K562 (cell line): ENCODE measurements around the gene CLCN1. TPM values are rescaled to one million over a fixed set of nuclear protein-coding genes. Genes with fewer than 3 reads are reported as not detected.
A peak's percentile ranks its signal among the peaks of the same experiment; 100 is the strongest.

Experiments used
- ATAC-seq: fragments of 200-7000 bp; cut with Tn5 transposase; 3 replicates; pipeline ENCODE4 v1.9.1; 2020; ENCODE audit warnings: moderate library complexity
- BruUV-seq: library from RNA; stranded (reverse); fragments of 400-500 nt; replicated peaks from 2 replicates; lab custom pipeline; 2021; lab: Mats Ljungman, UMichigan
- CTCF ChIA-PET: fragments of 300-600 bp; formaldehyde crosslinking; extraction: SDS; loops from one replicate; lab custom pipeline; 2021; ENCODE audit warnings: low intra/inter-chr PET ratio; lab: Yijun Ruan, JAX
- POLR2A ChIA-PET: fragments of 300-600, 350-650 bp; sonication (Branson Sonifier 250); formaldehyde crosslinking; extraction: SDS; loops from one replicate; lab custom pipeline; 2021; ENCODE audit warnings: antibody characterized with exemption, inconsistent platforms; lab: Yijun Ruan, JAX
- DNase-seq, 4 experiments: peaks; one replicate each; pipeline versions ENCODE4 v3.0.0 to v3.0.0-alpha.2; 2011 to 2018; ENCODE audit warnings: low spot score in 3 of 4, mixed read lengths in 3 of 4; ENCODE audit errors: extremely low read depth in 1 of 4
- FAIRE-seq: peaks from 2 replicates; lab custom pipeline; 2011; peaks lifted over from hg19 to GRCh38; lab: Jason Lieb, UNC
- H2AFZ ChIP-seq: 2 replicates; pipeline ENCODE4 v1.6.0; 2011; ENCODE audit warnings: low read depth, low read length, control low read depth, inconsistent platforms
- H3K27ac ChIP-seq: fragments of 200-600 bp; 3 replicates; pipeline ENCODE4 v1.8.0; 2011; ENCODE audit warnings: low read depth, mild to moderate bottlenecking, control low read depth, inconsistent platforms, low read length, moderate library complexity, mixed read lengths; ENCODE audit errors: extremely low read depth
- H3K27me3 ChIP-seq, 2 experiments: fragments of 300-600 bp in 1 of 2; 2 replicates in 1 of 2; 3 replicates in 1 of 2; pipeline versions ENCODE4 v1.6.0 to v1.8.0; 2011; ENCODE audit warnings: inconsistent platforms in 2 of 2, low read length in 2 of 2, mild to moderate bottlenecking in 1 of 2, mixed read lengths in 1 of 2, moderate library complexity in 1 of 2; ENCODE audit not compliant: control insufficient read depth in 2 of 2, insufficient read depth in 2 of 2
- H3K36me3 ChIP-seq: fragments of 300-600 bp; 3 replicates; pipeline ENCODE4 v1.8.0; 2011; ENCODE audit warnings: mild to moderate bottlenecking, low read length, inconsistent platforms; ENCODE audit not compliant: control insufficient read depth, insufficient read depth
- H3K4me1 ChIP-seq, 2 experiments: fragments of 200-600 bp in 1 of 2; replicated peaks in 1 of 2; 2 replicates in 1 of 2; 3 replicates in 1 of 2; pipeline versions ENCODE4 v1.5.1 to v1.8.0; 2011; ENCODE audit warnings: inconsistent platforms in 2 of 2, low read length in 2 of 2, mild to moderate bottlenecking in 1 of 2, mixed read lengths in 1 of 2, moderate library complexity in 1 of 2; ENCODE audit not compliant: control insufficient read depth in 2 of 2, insufficient read depth in 2 of 2
- H3K4me2 ChIP-seq: 2 replicates; pipeline ENCODE4 v1.6.1; 2011; ENCODE audit warnings: low read length, control low read depth, inconsistent platforms, mixed read lengths; ENCODE audit not compliant: insufficient read depth
- H3K4me3 ChIP-seq: fragments of 200-600 bp; sonication (generic), shearing (Covaris generic); 2 replicates; pipeline ENCODE4 v1.5.1; 2016; ENCODE audit warnings: control low read depth, inconsistent platforms
- H3K79me2 ChIP-seq: fragments of 200-600 bp; 3 replicates; pipeline ENCODE4 v1.8.0; 2011; ENCODE audit warnings: low read length, inconsistent platforms; ENCODE audit not compliant: control insufficient read depth, insufficient read depth
- H3K9ac ChIP-seq, 2 experiments: 2 replicates each; pipeline versions ENCODE4 v1.6.0 to v1.6.1; 2011; ENCODE audit warnings: low read depth in 2 of 2, low read length in 2 of 2, control low read depth in 1 of 2, inconsistent platforms in 1 of 2, mild to moderate bottlenecking in 1 of 2, mixed read lengths in 1 of 2; ENCODE audit not compliant: insufficient read depth in 1 of 2
- H3K9me1 ChIP-seq: one replicate; pipeline ENCODE4 v1.6.0; 2011; ENCODE audit warnings: inconsistent platforms, mild to moderate bottlenecking, low read length, moderate library complexity; ENCODE audit not compliant: control insufficient read depth, insufficient read depth
- H3K9me3 ChIP-seq: replicated peaks from 2 replicates; pipeline ENCODE4 v1.5.1; 2011; ENCODE audit warnings: low read depth, low read length, inconsistent platforms; ENCODE audit not compliant: control insufficient read depth, insufficient read depth
- H4K20me1 ChIP-seq: replicated peaks from 2 replicates; pipeline ENCODE4 v1.6.1; 2011; ENCODE audit warnings: low read length, inconsistent platforms, mixed read lengths; ENCODE audit not compliant: control insufficient read depth, insufficient read depth
- GTF2A2 ChIP-seq: IDR thresholded peaks from 2 replicates; pipeline ENCODE4 v1.6.1; 2016; ENCODE audit warnings: mild to moderate bottlenecking, missing genetic modification characterization, missing compliant biosample characterization
- PTBP1 ChIP-seq: fragments of 200-400 bp; formaldehyde crosslinking; IDR thresholded peaks from 2 replicates; pipeline ENCODE4 v1.6.1; 2017; ENCODE audit warnings: low read depth, low read length
- ZNF408 ChIP-seq: fragments of 250-450 bp; sonication (Bioruptor Pico); IDR thresholded peaks from 2 replicates; pipeline ENCODE4 v1.4.0; 2020; ENCODE audit warnings: low read depth, mild to moderate bottlenecking, moderate library complexity
- WGBS: fragments of 100-300 bp; shearing (Covaris generic); methylation state at CpG from one replicate; pipeline ENCODE4 v1.1.6; 2016; ENCODE audit warnings: low coverage, mixed read lengths; ENCODE audit not compliant: insufficient coverage; ENCODE audit errors: missing lambda C conversion rate; 5-methylcytosine and 5-hydroxymethylcytosine counted together
- in situ Hi-C: fragments of 300-500 bp; cut with MboI; formaldehyde crosslinking; loops from 4 replicates; pipeline ENCODE4 v1.15.0; 2018; ENCODE audit warnings: inconsistent platforms, mixed read lengths
- intact Hi-C: fragments of 100-400 bp; cut with micrococcal nuclease; formaldehyde crosslinking; loops from 2 replicates; pipeline ENCODE4 v1.14.2; 2022
- microRNA-seq: library from miRNA; unstranded; fragments of <30 nt; microRNA quantifications from one replicate; pipeline ENCODE4, GENCODE V29; 2018; ENCODE audit warnings: borderline microRNAs expressed
- polyA plus RNA-seq, 8 experiments: library from polyadenylated mRNA; depleted of rRNA in 4 of 8; stranded (reverse) in 5 of 8; unstranded in 3 of 8; fragments of >200 nt; fragmentation: Nextera tagmentation in 2 of 8; fragmentation: Illumina TruSeq in 1 of 8; extraction: Ambion mirVana in 2 of 8; extraction: Trizol in 1 of 8; gene quantifications; 2 replicates each; pipeline versions ENCODE4 v1.2.1 to v1.2.3, GENCODE V29; 2011 to 2014; ENCODE audit warnings: inconsistent platforms in 1 of 8, missing spikeins in 1 of 8
- small RNA-seq: library from RNA; depleted of rRNA; stranded (forward); fragments of <200 nt; gene quantifications from one replicate; pipeline ENCODE3, GENCODE V24; 2014
- total RNA-seq, 7 experiments: library from RNA; depleted of rRNA in 6 of 7; stranded (reverse); fragments of >200 nt in 6 of 7; fragmentation: Illumina TruSeq in 2 of 7; extraction: Trizol in 2 of 7; gene quantifications; 2 replicates each; pipeline versions ENCODE4 v1.2.1 to v1.2.3, GENCODE V29; 2011 to 2021; ENCODE audit warnings: low replicate concordance in 1 of 7
- TF ChIP-seq, protein P1 (sequence below), 2 experiments: IDR thresholded peaks; 2 replicates each; pipeline ENCODE4 v1.6.1; 2011; ENCODE audit warnings: borderline replicate concordance in 1 of 2, control low read depth in 1 of 2, low read depth in 1 of 2, low read length in 1 of 2, mild to moderate bottlenecking in 1 of 2, mixed read lengths in 1 of 2, moderate library complexity in 1 of 2; ENCODE audit not compliant: insufficient read depth in 1 of 2, insufficient read length in 1 of 2, poor library complexity in 1 of 2, severe bottlenecking in 1 of 2; ENCODE audit errors: extremely low read depth in 1 of 2

The CLCN1 gene
- total and polyA plus RNA-seq, 9 of the 15 experiments (the other 6 are each of a cell fraction or from before 2014, with no cell fraction given) = 0.01 to 0.11 (median 0.04) TPM; not detected in 4

DNA sequence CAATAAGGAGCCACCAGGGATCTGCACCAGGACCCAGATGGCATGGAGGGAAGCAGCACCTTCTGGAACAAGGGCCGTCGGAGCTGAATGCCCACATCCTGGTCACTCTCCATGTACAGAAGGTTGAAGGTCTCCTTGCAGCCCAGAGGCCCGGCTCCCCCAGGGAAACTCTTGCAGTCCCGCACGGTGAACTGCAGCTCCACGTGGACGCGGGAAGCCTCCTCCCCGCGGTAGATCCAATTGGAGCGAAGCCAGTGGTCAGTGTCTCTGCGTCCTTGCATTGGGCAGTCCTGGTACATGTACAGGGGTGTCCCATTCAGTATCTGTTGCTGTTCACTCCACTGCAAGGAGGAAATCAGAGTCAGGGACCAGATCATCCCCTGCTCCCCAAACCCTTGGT, 85.4 kb downstream of the CLCN1 start:
- in situ Hi-C loops (no loop called here), intact Hi-C loops (no loop called here)
- ChIA-PET CTCF (no interaction called here), POLR2A (interaction anchor here (0.6 to 10.7 kb wide), 3 partner anchors 9 to 449 kb away, joined by 5 to 131 read pairs (median 11); no protein-coding TSS in a partner anchor)
- TF ChIP-seq GTF2A2 (tag) (no peak), PTBP1 (no peak), ZNF408 (CRISPR knock-in tag) (no peak)
- TF ChIP-seq, protein P1, sequence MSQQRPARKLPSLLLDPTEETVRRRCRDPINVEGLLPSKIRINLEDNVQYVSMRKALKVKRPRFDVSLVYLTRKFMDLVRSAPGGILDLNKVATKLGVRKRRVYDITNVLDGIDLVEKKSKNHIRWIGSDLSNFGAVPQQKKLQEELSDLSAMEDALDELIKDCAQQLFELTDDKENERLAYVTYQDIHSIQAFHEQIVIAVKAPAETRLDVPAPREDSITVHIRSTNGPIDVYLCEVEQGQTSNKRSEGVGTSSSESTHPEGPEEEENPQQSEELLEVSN (IDR thresholded peaks at IDR 0.05; ENCODE audit: borderline replicate concordance in 1 of 2, extremely low read depth in 1 of 2, insufficient read depth in 1 of 2, insufficient read length in 1 of 2, low read depth in 1 of 2, low read length in 1 of 2, poor library complexity in 1 of 2, severe bottlenecking in 1 of 2) = peak in 1 of 2 experiments; percentile 37
- H3K9ac ChIP-seq = no peak overlapping the region
- 0% methylated on average over 12 of the region's 12 CpGs for WGBS
- peaks cover 5% of the 10 kb centered on the region; the same call in 1 of the 2 replicates for H4K20me1 ChIP-seq
- no peaks in the 10 kb centered on the region for H3K9me1 ChIP-seq
- ATAC-seq (no peak), DNase-seq (no peak), FAIRE-seq (no peak)
- H3K27me3 ChIP-seq = peaks cover 61 to 80% of the 10 kb centered on the region in 2 experiments
- no peak overlapping the region for H2AFZ ChIP-seq
- no peaks in the 10 kb centered on the region for H3K36me3 ChIP-seq
- H3K27ac ChIP-seq = no peak overlapping the region
- BruUV-seq = no TSS peak
- no peaks in the 10 kb centered on the region for H3K79me2 ChIP-seq
- H3K4me3 ChIP-seq = no peak overlapping the region
- H3K4me2 ChIP-seq = no peak overlapping the region
- H3K9me3 ChIP-seq = no peaks in the 10 kb centered on the region
- H3K4me1 ChIP-seq = peaks cover 0 to 12% of the 10 kb centered on the region in 2 experiments; a peak in 2 of 5 replicates

Small RNAs within 50 kb of the gene (microRNA-seq; reads per million reads assigned to microRNA genes)
- not detected for gene MIR6892

Small RNAs within 50 kb of the gene (small RNA-seq; reads per million reads assigned to genes)
- gene MIR6892 (0.15 reads per million), gene RN7SL481P (not detected), gene RN7SL535P (not detected)

Other genes with a start within 250 kb of the CLCN1 start
Only the 7 nearest of the 11 such genes appear.
- gene TAS2R40, start 94.1 kb upstream of the CLCN1 start, total RNA-seq (2014; rRNA removed) = not detected in 2 replicates
- not detected in 2 replicates for gene TAS2R40, start 94.1 kb upstream of the CLCN1 start, total RNA-seq (2014; rRNA removed; fragmentation: Illumina TruSeq; extraction: Trizol)
- not detected in 2 replicates for gene TAS2R40, start 94.1 kb upstream of the CLCN1 start, total RNA-seq (2015; rRNA removed; fragmentation: Illumina TruSeq; extraction: Trizol)
- not detected in 2 replicates for gene TAS2R40, start 94.1 kb upstream of the CLCN1 start, total RNA-seq (2021)
- not detected in 2 replicates for gene TAS2R40, start 94.1 kb upstream of the CLCN1 start, polyA plus RNA-seq (2011; rRNA removed)
- not detected in 2 replicates for gene TAS2R40, start 94.1 kb upstream of the CLCN1 start, polyA plus RNA-seq (2014; fragmentation: Illumina TruSeq; extraction: Trizol)
- not detected for gene TAS2R40, start 94.1 kb upstream of the CLCN1 start, polyA plus RNA-seq (2014; fragmentation: Nextera tagmentation; extraction: Ambion mirVana)
- not detected in 2 replicates for gene TAS2R40, start 94.1 kb upstream of the CLCN1 start, polyA plus RNA-seq (2014; rRNA removed)
- gene GSTK1, start 52.7 kb upstream of the CLCN1 start, total RNA-seq (2014; rRNA removed) = 233 TPM in 2 replicates
- gene GSTK1, start 52.7 kb upstream of the CLCN1 start, total RNA-seq (2014; rRNA removed; fragmentation: Illumina TruSeq; extraction: Trizol) = 126 and 155 TPM in 2 replicates
- 178 and 183 TPM in 2 replicates for gene GSTK1, start 52.7 kb upstream of the CLCN1 start, total RNA-seq (2015; rRNA removed; fragmentation: Illumina TruSeq; extraction: Trizol)
- 169 and 186 TPM in 2 replicates for gene GSTK1, start 52.7 kb upstream of the CLCN1 start, total RNA-seq (2021)
- gene GSTK1, start 52.7 kb upstream of the CLCN1 start, polyA plus RNA-seq (2011; rRNA removed) = 189 and 198 TPM in 2 replicates
- 265 and 322 TPM in 2 replicates for gene GSTK1, start 52.7 kb upstream of the CLCN1 start, polyA plus RNA-seq (2014; fragmentation: Illumina TruSeq; extraction: Trizol)
- 100 to 1,000 TPM; 392 to 441 TPM for gene GSTK1, start 52.7 kb upstream of the CLCN1 start, polyA plus RNA-seq (2014; fragmentation: Nextera tagmentation; extraction: Ambion mirVana)
- gene GSTK1, start 52.7 kb upstream of the CLCN1 start, polyA plus RNA-seq (2014; rRNA removed) = 381 and 422 TPM in 2 replicates
- gene TMEM139, start 31.2 kb upstream of the CLCN1 start, total RNA-seq (2014; rRNA removed) = 0.27 and 0.78 TPM in 2 replicates
- 0.87 and 1.1 TPM in 2 replicates for gene TMEM139, start 31.2 kb upstream of the CLCN1 start, total RNA-seq (2014; rRNA removed; fragmentation: Illumina TruSeq; extraction: Trizol)
- 0.29 and 0.75 TPM in 2 replicates for gene TMEM139, start 31.2 kb upstream of the CLCN1 start, total RNA-seq (2015; rRNA removed; fragmentation: Illumina TruSeq; extraction: Trizol)
- 0.81 and 1.5 TPM in 2 replicates for gene TMEM139, start 31.2 kb upstream of the CLCN1 start, total RNA-seq (2021)
- gene TMEM139, start 31.2 kb upstream of the CLCN1 start, polyA plus RNA-seq (2011; rRNA removed) = 0.20 and 0.31 TPM in 2 replicates
- 1.2 and 1.8 TPM in 2 replicates for gene TMEM139, start 31.2 kb upstream of the CLCN1 start, polyA plus RNA-seq (2014; fragmentation: Illumina TruSeq; extraction: Trizol)
- 1 to 10 TPM in 1 of 2 experiments, under 1 TPM in 1; 0.79 to 1.1 TPM for gene TMEM139, start 31.2 kb upstream of the CLCN1 start, polyA plus RNA-seq (2014; fragmentation: Nextera tagmentation; extraction: Ambion mirVana)
- gene TMEM139, start 31.2 kb upstream of the CLCN1 start, polyA plus RNA-seq (2014; rRNA removed) = 0.44 and 2.0 TPM in 2 replicates
- gene CASP2, start 27.8 kb upstream of the CLCN1 start, total RNA-seq (2014; rRNA removed) = 21.7 and 29.5 TPM in 2 replicates
- gene CASP2, start 27.8 kb upstream of the CLCN1 start, total RNA-seq (2014; rRNA removed; fragmentation: Illumina TruSeq; extraction: Trizol) = 22.7 and 23.0 TPM in 2 replicates
- 24.1 and 25.8 TPM in 2 replicates for gene CASP2, start 27.8 kb upstream of the CLCN1 start, total RNA-seq (2015; rRNA removed; fragmentation: Illumina TruSeq; extraction: Trizol)
- gene CASP2, start 27.8 kb upstream of the CLCN1 start, total RNA-seq (2021) = 64.8 and 64.9 TPM in 2 replicates
- 29.9 and 43.5 TPM in 2 replicates for gene CASP2, start 27.8 kb upstream of the CLCN1 start, polyA plus RNA-seq (2011; rRNA removed)
- gene CASP2, start 27.8 kb upstream of the CLCN1 start, polyA plus RNA-seq (2014; fragmentation: Illumina TruSeq; extraction: Trizol) = 36.7 and 44.5 TPM in 2 replicates
- gene CASP2, start 27.8 kb upstream of the CLCN1 start, polyA plus RNA-seq (2014; fragmentation: Nextera tagmentation; extraction: Ambion mirVana) = 10 to 100 TPM; 20.6 to 22.3 TPM
- gene CASP2, start 27.8 kb upstream of the CLCN1 start, polyA plus RNA-seq (2014; rRNA removed) = 18.8 and 22.2 TPM in 2 replicates
- gene FAM131B, start 46.6 kb downstream of the CLCN1 start, total RNA-seq (2014; rRNA removed) = not detected in 2 replicates
- not detected in 2 replicates for gene FAM131B, start 46.6 kb downstream of the CLCN1 start, total RNA-seq (2014; rRNA removed; fragmentation: Illumina TruSeq; extraction: Trizol)
- not detected in 2 replicates for gene FAM131B, start 46.6 kb downstream of the CLCN1 start, total RNA-seq (2015; rRNA removed; fragmentation: Illumina TruSeq; extraction: Trizol)
- 0.04 TPM in 2 replicates for gene FAM131B, start 46.6 kb downstream of the CLCN1 start, total RNA-seq (2021)
- 0.03 and 0.11 TPM in 2 replicates for gene FAM131B, start 46.6 kb downstream of the CLCN1 start, polyA plus RNA-seq (2011; rRNA removed)
- gene FAM131B, start 46.6 kb downstream of the CLCN1 start, polyA plus RNA-seq (2014; fragmentation: Illumina TruSeq; extraction: Trizol) = not detected in 2 replicates
- not detected for gene FAM131B, start 46.6 kb downstream of the CLCN1 start, polyA plus RNA-seq (2014; fragmentation: Nextera tagmentation; extraction: Ambion mirVana)
- not detected in 2 replicates for gene FAM131B, start 46.6 kb downstream of the CLCN1 start, polyA plus RNA-seq (2014; rRNA removed)
- 26.9 and 37.8 TPM in 2 replicates for gene ZYX, start 65.2 kb downstream of the CLCN1 start, total RNA-seq (2014; rRNA removed)
- gene ZYX, start 65.2 kb downstream of the CLCN1 start, total RNA-seq (2014; rRNA removed; fragmentation: Illumina TruSeq; extraction: Trizol) = 9.2 and 11.5 TPM in 2 replicates
- 15.7 and 17.3 TPM in 2 replicates for gene ZYX, start 65.2 kb downstream of the CLCN1 start, total RNA-seq (2015; rRNA removed; fragmentation: Illumina TruSeq; extraction: Trizol)
- 114 and 130 TPM in 2 replicates for gene ZYX, start 65.2 kb downstream of the CLCN1 start, total RNA-seq (2021)
- 9.0 and 18.5 TPM in 2 replicates for gene ZYX, start 65.2 kb downstream of the CLCN1 start, polyA plus RNA-seq (2011; rRNA removed)
- 81.7 and 116 TPM in 2 replicates for gene ZYX, start 65.2 kb downstream of the CLCN1 start, polyA plus RNA-seq (2014; fragmentation: Illumina TruSeq; extraction: Trizol)
- gene ZYX, start 65.2 kb downstream of the CLCN1 start, polyA plus RNA-seq (2014; fragmentation: Nextera tagmentation; extraction: Ambion mirVana) = 1 to 10 TPM; 1.8 to 3.1 TPM
- 30.0 and 35.0 TPM in 2 replicates for gene ZYX, start 65.2 kb downstream of the CLCN1 start, polyA plus RNA-seq (2014; rRNA removed)
- gene EPHA1, start 92.7 kb downstream of the CLCN1 start, total RNA-seq (2014; rRNA removed) = not detected in 2 replicates
- not detected in 2 replicates for gene EPHA1, start 92.7 kb downstream of the CLCN1 start, total RNA-seq (2014; rRNA removed; fragmentation: Illumina TruSeq; extraction: Trizol)
- not detected in 2 replicates for gene EPHA1, start 92.7 kb downstream of the CLCN1 start, total RNA-seq (2015; rRNA removed; fragmentation: Illumina TruSeq; extraction: Trizol)
- 0.22 and 0.25 TPM in 2 replicates for gene EPHA1, start 92.7 kb downstream of the CLCN1 start, total RNA-seq (2021)
- gene EPHA1, start 92.7 kb downstream of the CLCN1 start, polyA plus RNA-seq (2011; rRNA removed) = 0.07 and 0.32 TPM in 2 replicates
- not detected in 2 replicates for gene EPHA1, start 92.7 kb downstream of the CLCN1 start, polyA plus RNA-seq (2014; fragmentation: Illumina TruSeq; extraction: Trizol)
- gene EPHA1, start 92.7 kb downstream of the CLCN1 start, polyA plus RNA-seq (2014; fragmentation: Nextera tagmentation; extraction: Ambion mirVana) = not detected
- gene EPHA1, start 92.7 kb downstream of the CLCN1 start, polyA plus RNA-seq (2014; rRNA removed) = 0.05 and 0.57 TPM in 2 replicates